ENCODE data around the gene CAMSAP2. TPM values are rescaled to one million over a fixed set of nuclear protein-coding genes. Genes with fewer than 3 reads are reported as not detected.

CAMSAP2 gene
- total RNA-seq, 2 donors from 2014 or later = 5.4 to 7.5 TPM

GRCh38 chr1:200849430-200849829 is 110.7 kb downstream of the CAMSAP2 start:
- no peak for TF ChIP-seq CTCF (IDR thresholded peaks at IDR 0.05)
- H3K4me3 ChIP-seq = no peak overlapping the region
- H3K9ac ChIP-seq (ENCODE audit: low read depth in 2 of 2, low read length in 2 of 2) = no peak overlapping the region
- DNase-seq = no peak
- no peaks in the 10 kb centered on the region for H3K36me3 ChIP-seq
- no peak overlapping the region for H3K27ac ChIP-seq
- no peaks in the 10 kb centered on the region for H3K27me3 ChIP-seq
- H3K4me1 ChIP-seq = no peaks in the 10 kb centered on the region
- intact Hi-C loops (cut with DNase I) = no loop called here
- H3K9me3 ChIP-seq = no peaks in the 10 kb centered on the region

- DNase-seq = no peak
- no peak overlapping the region for H3K27ac ChIP-seq
- intact Hi-C loops (cut with DNase I) = no loop called here
- no peak for TF ChIP-seq CTCF (IDR thresholded peaks at IDR 0.05)
- H3K9ac ChIP-seq (ENCODE audit: low read depth in 2 of 2, low read length in 2 of 2) = no peak overlapping the region
- no peaks in the 10 kb centered on the region for H3K9me3 ChIP-seq
- no peaks in the 10 kb centered on the region for H3K4me1 ChIP-seq
- no peaks in the 10 kb centered on the region for H3K27me3 ChIP-seq
- no peak overlapping the region for H3K4me3 ChIP-seq
- H3K36me3 ChIP-seq = no peaks in the 10 kb centered on the region
These were observed 111.9 kb downstream of the CAMSAP2 start for GRCh38 chr1:200850554-200850953.

GRCh38 chr1:200856716-200857357 is 118.1 kb downstream of the CAMSAP2 start:
- H3K36me3 ChIP-seq = no peaks in the 10 kb centered on the region
- H3K4me1 ChIP-seq = no peaks in the 10 kb centered on the region
- intact Hi-C loops (cut with DNase I) = no loop called here
- H3K9me3 ChIP-seq = no peaks in the 10 kb centered on the region
- no peak for DNase-seq
- no peaks in the 10 kb centered on the region for H3K27me3 ChIP-seq
- H3K9ac ChIP-seq (ENCODE audit: low read depth in 2 of 2, low read length in 2 of 2) = no peak overlapping the region
- TF ChIP-seq CTCF (IDR thresholded peaks at IDR 0.05) = no peak
- H3K4me3 ChIP-seq = no peak overlapping the region
- no peak overlapping the region for H3K27ac ChIP-seq

GRCh38 chr1:200857804-200858203 is 119.1 kb downstream of the CAMSAP2 start:
- no peak for TF ChIP-seq CTCF (IDR thresholded peaks at IDR 0.05)
- H3K9ac ChIP-seq (ENCODE audit: low read depth in 2 of 2, low read length in 2 of 2) = no peak overlapping the region
- no peaks in the 10 kb centered on the region for H3K36me3 ChIP-seq

GRCh38 chr1:200861937-200862647 is 123.4 kb downstream of the CAMSAP2 start:
- H3K9ac ChIP-seq (ENCODE audit: low read depth in 2 of 2, low read length in 2 of 2) = no peak overlapping the region
- no peak for TF ChIP-seq CTCF (IDR thresholded peaks at IDR 0.05)
- no peak overlapping the region for H3K4me3 ChIP-seq
- no peaks in the 10 kb centered on the region for H3K9me3 ChIP-seq
- no peaks in the 10 kb centered on the region for H3K27me3 ChIP-seq
- no peak for DNase-seq
- H3K36me3 ChIP-seq = no peaks in the 10 kb centered on the region
- intact Hi-C loops (cut with DNase I) = no loop called here
- H3K4me1 ChIP-seq = no peaks in the 10 kb centered on the region
- no peak overlapping the region for H3K27ac ChIP-seq

More at GRCh38 chr1:200857804-200858203, 119.1 kb downstream of the CAMSAP2 start:
- no peaks in the 10 kb centered on the region for H3K9me3 ChIP-seq
- no peaks in the 10 kb centered on the region for H3K27me3 ChIP-seq
- H3K4me3 ChIP-seq = no peak overlapping the region
- intact Hi-C loops (cut with DNase I) = no loop called here
- H3K27ac ChIP-seq = no peak overlapping the region
- DNase-seq = no peak
- H3K4me1 ChIP-seq = no peaks in the 10 kb centered on the region
